ENCODE data around the gene RNF115. TPM values are rescaled to one million over a fixed set of nuclear protein-coding genes. Genes with fewer than 3 reads are reported as not detected.

Gene RNF115
- polyA plus RNA-seq, 3 donors, result 3.5 to 5.4 (median 5.2) TPM

DNA sequence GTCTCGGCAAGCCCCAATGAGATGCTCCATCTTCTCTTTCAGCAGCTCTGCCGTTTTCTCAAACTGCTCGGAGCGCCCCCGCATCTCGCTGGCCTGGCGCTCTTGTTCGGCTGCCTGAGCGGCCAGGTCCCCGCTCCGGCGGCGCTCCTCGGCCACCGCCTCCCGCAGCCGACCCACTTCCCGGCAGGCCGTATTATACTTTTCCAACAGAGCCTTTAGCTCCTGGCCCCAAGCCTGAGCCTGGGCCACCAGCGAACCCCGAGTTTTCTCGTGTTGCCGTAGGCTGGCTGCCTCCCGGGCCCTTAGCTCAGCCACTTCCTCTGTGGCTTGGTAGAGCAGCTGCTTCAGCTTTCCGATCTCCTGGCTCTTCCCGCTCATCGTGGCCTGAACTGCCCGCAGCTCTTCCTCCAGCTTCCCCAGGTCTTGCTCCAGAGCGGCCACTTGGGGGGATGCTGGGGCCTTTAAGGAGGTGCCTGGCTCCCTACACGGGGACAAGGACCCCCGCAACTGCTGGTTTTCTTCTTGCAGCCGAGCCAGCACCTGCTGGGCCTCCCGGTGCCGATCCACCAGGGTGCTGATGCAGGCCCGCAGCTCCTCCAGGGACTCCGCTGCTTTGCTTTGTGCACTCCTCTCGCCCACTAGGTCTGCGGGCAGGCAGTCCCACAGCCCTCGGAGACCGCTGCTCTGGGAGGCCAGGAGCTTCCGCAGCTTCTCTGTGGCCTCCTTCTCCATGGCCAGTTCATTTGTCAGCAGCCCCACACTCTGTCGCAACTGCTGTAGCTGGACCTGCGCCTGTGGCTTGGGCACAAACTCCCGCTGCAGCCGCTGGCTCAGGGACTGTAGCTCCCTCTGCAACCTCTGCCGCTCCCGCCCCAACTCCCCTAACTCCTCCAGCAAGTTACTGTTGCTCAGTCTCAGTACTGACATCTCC is 48.4 kb upstream of the RNF115 start:
- Mint-ChIP-seq H3K36me3 (peaks cover 4 to 5% of the 10 kb centered on the region in 2 donors), H3K27me3 (ENCODE audit: low read depth in 3 of 3) (peaks cover 4 to 7% (median 6%) of the 10 kb centered on the region in 3 donors), H3K27ac (peak overlapping the region; percentile 21 to 89 (median 72)), H3K4me3 (peak overlapping the region; percentile 83 to 95), H3K4me1 (peaks cover 22% of the 10 kb centered on the region), H3K9me3 (peaks cover 0 to 2% (median 0%) of the 10 kb centered on the region in 7 donors)
- TF ChIP-seq, protein P1, sequence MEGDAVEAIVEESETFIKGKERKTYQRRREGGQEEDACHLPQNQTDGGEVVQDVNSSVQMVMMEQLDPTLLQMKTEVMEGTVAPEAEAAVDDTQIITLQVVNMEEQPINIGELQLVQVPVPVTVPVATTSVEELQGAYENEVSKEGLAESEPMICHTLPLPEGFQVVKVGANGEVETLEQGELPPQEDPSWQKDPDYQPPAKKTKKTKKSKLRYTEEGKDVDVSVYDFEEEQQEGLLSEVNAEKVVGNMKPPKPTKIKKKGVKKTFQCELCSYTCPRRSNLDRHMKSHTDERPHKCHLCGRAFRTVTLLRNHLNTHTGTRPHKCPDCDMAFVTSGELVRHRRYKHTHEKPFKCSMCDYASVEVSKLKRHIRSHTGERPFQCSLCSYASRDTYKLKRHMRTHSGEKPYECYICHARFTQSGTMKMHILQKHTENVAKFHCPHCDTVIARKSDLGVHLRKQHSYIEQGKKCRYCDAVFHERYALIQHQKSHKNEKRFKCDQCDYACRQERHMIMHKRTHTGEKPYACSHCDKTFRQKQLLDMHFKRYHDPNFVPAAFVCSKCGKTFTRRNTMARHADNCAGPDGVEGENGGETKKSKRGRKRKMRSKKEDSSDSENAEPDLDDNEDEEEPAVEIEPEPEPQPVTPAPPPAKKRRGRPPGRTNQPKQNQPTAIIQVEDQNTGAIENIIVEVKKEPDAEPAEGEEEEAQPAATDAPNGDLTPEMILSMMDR (IDR thresholded peaks at IDR 0.05), result no peak
- H3K36me3 ChIP-seq (replicated peaks in 1 of 2; ENCODE audit: control insufficient read depth in 1 of 2, insufficient read depth in 2 of 2, low read length in 2 of 2), result peaks cover 0 to 10% of the 10 kb centered on the region in 2 donors
- no peaks in the 10 kb centered on the region for H3K27me3 ChIP-seq (ENCODE audit: control insufficient read depth in 2 of 2, insufficient read depth in 2 of 2, low read length in 2 of 2)
- peak overlapping the region; percentile 94 for H2AFZ ChIP-seq (ENCODE audit: insufficient read depth, low read depth, low read length, poor library complexity, severe bottlenecking)
- peak overlapping the region; percentile 95 for H3K4me2 ChIP-seq (replicated peaks; ENCODE audit: extremely low read depth, low read length, poor library complexity, severe bottlenecking)
- H4K20me1 ChIP-seq (ENCODE audit: insufficient read depth, low read length), result no peaks in the 10 kb centered on the region
- H3K9ac ChIP-seq (ENCODE audit: insufficient read depth, low read length, poor library complexity, severe bottlenecking), result peak overlapping the region; percentile 65
- 7% methylated on average over 46 of the region's 47 CpGs for WGBS (ENCODE audit: insufficient coverage)
- H3K4me3 ChIP-seq (replicated peaks in 1 of 3; ENCODE audit: low read depth in 2 of 3, low read length in 3 of 3), result peak overlapping the region; percentile 42 to 84 (median 62)
- intact Hi-C loops (cut with micrococcal nuclease), result no loop called here
- DNase-seq, result peak; percentile 42 to 62 (median 51)
- H3K27ac ChIP-seq (ENCODE audit: low read depth in 1 of 2, low read length in 2 of 2), result peak overlapping the region in 1 of 2 donors; percentile 42
- peaks cover 17 to 23% of the 10 kb centered on the region in 2 donors for H3K4me1 ChIP-seq (ENCODE audit: control insufficient read depth in 1 of 2, insufficient read depth in 2 of 2, low read length in 2 of 2)
- no peaks in the 10 kb centered on the region for H3K79me2 ChIP-seq (ENCODE audit: insufficient read depth, low read length)
- no peaks in the 10 kb centered on the region for H3K9me3 ChIP-seq (replicated peaks in 1 of 2; ENCODE audit: control insufficient read depth in 1 of 2, insufficient read depth in 1 of 2, low read length in 2 of 2)

DNA sequence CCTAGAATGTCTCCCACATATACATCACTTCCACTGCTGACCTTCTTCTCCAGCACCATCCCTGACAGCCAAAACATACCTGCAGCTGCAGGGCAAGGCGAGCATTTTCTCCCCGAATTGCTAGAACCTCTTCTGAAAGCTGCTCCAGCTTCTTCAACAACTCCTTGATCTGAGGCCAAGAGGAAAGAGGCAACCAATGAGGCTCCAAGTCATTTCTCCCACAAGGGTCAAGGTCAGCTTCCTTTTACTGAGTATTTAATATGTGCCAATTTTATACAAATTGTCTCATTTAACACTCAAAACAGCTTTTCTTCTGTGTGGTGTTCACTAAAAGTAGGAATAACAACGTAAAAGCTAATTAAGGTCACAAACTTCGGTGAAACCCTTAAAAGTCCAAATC is 44.3 kb upstream of the RNF115 start:
- Histone ChIP-seq H3K4me1 (ENCODE audit: control insufficient read depth in 1 of 2, insufficient read depth in 2 of 2, low read length in 2 of 2) (peaks cover 17 to 23% of the 10 kb centered on the region in 2 donors), H2AFZ (ENCODE audit: insufficient read depth, low read depth, low read length, poor library complexity, severe bottlenecking) (no peak overlapping the region), H3K36me3 (replicated peaks in 1 of 2; ENCODE audit: control insufficient read depth in 1 of 2, insufficient read depth in 2 of 2, low read length in 2 of 2) (peaks cover 0 to 28% of the 10 kb centered on the region in 2 donors), H3K27me3 (ENCODE audit: control insufficient read depth in 2 of 2, insufficient read depth in 2 of 2, low read length in 2 of 2) (no peaks in the 10 kb centered on the region), H3K27ac (ENCODE audit: low read depth in 1 of 2, low read length in 2 of 2) (no peak overlapping the region), H3K9me3 (replicated peaks in 1 of 2; ENCODE audit: control insufficient read depth in 1 of 2, insufficient read depth in 1 of 2, low read length in 2 of 2) (no peaks in the 10 kb centered on the region), H3K9ac (ENCODE audit: insufficient read depth, low read length, poor library complexity, severe bottlenecking) (no peak overlapping the region), H3K4me2 (replicated peaks; ENCODE audit: extremely low read depth, low read length, poor library complexity, severe bottlenecking) (no peak overlapping the region), H4K20me1 (ENCODE audit: insufficient read depth, low read length) (no peaks in the 10 kb centered on the region), H3K79me2 (ENCODE audit: insufficient read depth, low read length) (no peaks in the 10 kb centered on the region), H3K4me3 (replicated peaks in 1 of 3; ENCODE audit: low read depth in 2 of 3, low read length in 3 of 3) (no peak overlapping the region)
- Mint-ChIP-seq H3K27me3 (ENCODE audit: low read depth in 3 of 3) (peaks cover 4 to 11% (median 5%) of the 10 kb centered on the region in 3 donors), H3K27ac (no peak overlapping the region), H3K4me3 (no peak overlapping the region), H3K4me1 (peaks cover 19% of the 10 kb centered on the region), H3K36me3 (peaks cover 6 to 20% of the 10 kb centered on the region in 2 donors), H3K9me3 (peaks cover 0 to 1% (median 0%) of the 10 kb centered on the region in 7 donors)
- 100% methylated on average over 2 of the region's 4 CpGs for WGBS (ENCODE audit: insufficient coverage)
- intact Hi-C loops (cut with micrococcal nuclease), result loop anchor here in 1 of 2 donors (10.0 kb wide), 1 partner anchor 97 kb away; the partner anchor contains the start of genes ANKRD34A and POLR3GL
- TF ChIP-seq, protein P1 (IDR thresholded peaks at IDR 0.05), result no peak
- no peak for DNase-seq
